Activated CD4-positive, alpha-beta T cell treated with anti-CD3 and anti-CD28 coated beads for 48 hours (primary cell): Measurements from ENCODE around the gene CCDC6.
A peak's percentile ranks its signal among the peaks of the same experiment; 100 is the strongest.
"Not testable (repeated sequence)": the region's sequence is repeated elsewhere in the genome, so short reads cannot be mapped to it uniquely, and the experiment has no call there.

Experiments
- DNase-seq: peaks from one replicate; pipeline ENCODE4 v3.0.0-alpha.2; 2020

The CCDC6 gene

GRCh38 chr10:59805014-59805413 is 101.3 kb downstream of the CCDC6 start:
- DNase-seq = peak; percentile 40

- DNase-seq = no peak
These were observed 102.1 kb downstream of the CCDC6 start for GRCh38 chr10:59804220-59804619.

GRCh38 chr10:59803714-59804113 is 102.6 kb downstream of the CCDC6 start:
- no peak for DNase-seq

GRCh38 chr10:59801171-59801570 is 105.2 kb downstream of the CCDC6 start:
- no peak for DNase-seq

- DNase-seq = no peak
These were observed 106.9 kb downstream of the CCDC6 start for GRCh38 chr10:59799421-59799820.

GRCh38 chr10:59793919-59794318 is 112.4 kb downstream of the CCDC6 start:
- DNase-seq = no peak

- DNase-seq = no peak
These were observed 113.5 kb downstream of the CCDC6 start for GRCh38 chr10:59792812-59793211.

- DNase-seq = no peak
These were observed 114.8 kb downstream of the CCDC6 start for GRCh38 chr10:59791601-59792000.

- not testable (repeated sequence) for DNase-seq
These were observed 116.3 kb downstream of the CCDC6 start for GRCh38 chr10:59790080-59790479.

- DNase-seq = not testable (repeated sequence)
These were observed 117.4 kb downstream of the CCDC6 start for GRCh38 chr10:59788914-59789313.

- DNase-seq = not testable (repeated sequence)
These were observed 119.3 kb downstream of the CCDC6 start for GRCh38 chr10:59787032-59787431.

- not testable (repeated sequence) for DNase-seq
These were observed 120.9 kb downstream of the CCDC6 start for GRCh38 chr10:59785476-59785875.

GRCh38 chr10:59781511-59781910 is 124.8 kb downstream of the CCDC6 start:
- no peak for DNase-seq

- no peak for DNase-seq
These were observed 126.4 kb downstream of the CCDC6 start for GRCh38 chr10:59779756-59780533.

GRCh38 chr10:59774451-59774850 is 131.9 kb downstream of the CCDC6 start:
- DNase-seq = no peak

- DNase-seq = no peak
These were observed 133.3 kb downstream of the CCDC6 start for GRCh38 chr10:59773088-59773487.

- no peak for DNase-seq
These were observed 135.1 kb downstream of the CCDC6 start for GRCh38 chr10:59771162-59771807.

- DNase-seq = no peak
These were observed 135.7 kb downstream of the CCDC6 start for GRCh38 chr10:59770689-59771088.

GRCh38 chr10:59762505-59762904 is 143.9 kb downstream of the CCDC6 start:
- DNase-seq = no peak

- no peak for DNase-seq
These were observed 148.4 kb downstream of the CCDC6 start for GRCh38 chr10:59757966-59758365.

- no peak for DNase-seq
These were observed 151.4 kb downstream of the CCDC6 start for GRCh38 chr10:59754951-59755350.

- DNase-seq = no peak
These were observed 153.1 kb downstream of the CCDC6 start, which contains the start of gene MRLN for GRCh38 chr10:59753267-59753666. Gene MRLN, minus strand, starts transcription at chr10:59753455.

- no peak for DNase-seq
These were observed 153.9 kb downstream of the CCDC6 start for GRCh38 chr10:59752278-59752940.
